ENCODE measurements around the gene PPP2R5A. TPM values are rescaled to one million over a fixed set of nuclear protein-coding genes. Genes with fewer than 3 reads are reported as not detected.

Gene PPP2R5A
- total and polyA plus RNA-seq, 2 of the 8 experiments (the other 6 are each of a cell fraction or from before 2014, with no cell fraction given) = 14.6 to 36.3 TPM

- Histone ChIP-seq H3K4me3 (ENCODE audit: extremely low read depth in 1 of 4, insufficient read depth in 2 of 4, low read depth in 3 of 4, low read length in 4 of 4) (no peak overlapping the region), H3K4me1 (replicated peaks in 1 of 4; ENCODE audit: control insufficient read depth in 3 of 4, insufficient read depth in 4 of 4, low read length in 3 of 4) (peaks cover 0 to 11% (median 6%) of the 10 kb centered on the region in 4 experiments; a peak in 4 of 7 replicates), H4K8ac (ENCODE audit: extremely low read depth, insufficient read depth, low read length) (no peak overlapping the region), H3K79me2 (ENCODE audit: control insufficient read depth in 1 of 2, insufficient read depth in 2 of 2, low read length in 2 of 2) (peaks cover 0 to 97% of the 10 kb centered on the region in 2 experiments; a peak in 3 of 4 replicates), H2BK5ac (ENCODE audit: low read depth, low read length) (no peak overlapping the region), H3K9me3 (ENCODE audit: insufficient read depth in 2 of 2, low read depth in 1 of 2, low read length in 1 of 2) (no peaks in the 10 kb centered on the region), H4K91ac (replicated peaks; ENCODE audit: insufficient read length, low read length) (no peak overlapping the region), H2AFZ (ENCODE audit: low read length) (no peak overlapping the region), H3K9ac (replicated peaks in 1 of 4; ENCODE audit: extremely low read depth in 1 of 4, low read depth in 3 of 4, low read length in 3 of 4) (no peak overlapping the region), H3K4ac (replicated peaks; ENCODE audit: insufficient read length, low read depth, low read length) (no peak overlapping the region), H3K36me3 (ENCODE audit: control insufficient read depth in 2 of 4, insufficient read depth in 4 of 4, low read length in 3 of 4) (no peaks in the 10 kb centered on the region), H3K23ac (ENCODE audit: insufficient read length) (no peak overlapping the region), H2BK12ac (ENCODE audit: low read depth, low read length) (no peak overlapping the region), H4K20me1 (replicated peaks in 1 of 2; ENCODE audit: control insufficient read depth in 1 of 2, insufficient read depth in 2 of 2, low read length in 2 of 2) (no peaks in the 10 kb centered on the region), H3K27me3 (replicated peaks in 1 of 4; ENCODE audit: control insufficient read depth in 3 of 4, extremely low read depth in 1 of 4, insufficient read depth in 3 of 4, low read length in 3 of 4) (no peaks in the 10 kb centered on the region), H3K14ac (ENCODE audit: insufficient read length) (no peak overlapping the region), H3K27ac (ENCODE audit: low read depth, low read length) (no peak overlapping the region), H3K4me2 (ENCODE audit: insufficient read depth in 1 of 2, low read depth in 2 of 2, low read length in 2 of 2) (no peak overlapping the region), H2BK20ac (ENCODE audit: low read length) (no peak overlapping the region), H3K79me1 (ENCODE audit: low read depth, low read length) (no peaks in the 10 kb centered on the region; the same call in 1 of the 2 replicates), H2BK15ac (ENCODE audit: low read length) (no peak overlapping the region), H3K56ac (replicated peaks; ENCODE audit: insufficient read length, low read depth, low read length) (no peak overlapping the region), H3K18ac (ENCODE audit: extremely low read depth, low read length) (no peak overlapping the region), H2AK5ac (ENCODE audit: low read depth, low read length) (no peak overlapping the region), H3K23me2 (ENCODE audit: low read depth, low read length) (no peaks in the 10 kb centered on the region), H4K5ac (ENCODE audit: insufficient read length, low read depth, low read length) (no peak overlapping the region), H2BK120ac (replicated peaks; ENCODE audit: low read depth, low read length) (no peak overlapping the region)
- CTCF ChIA-PET (ENCODE audit: partially characterized antibody) = interaction anchor here (0.6 to 4.6 kb wide), 18 partner anchors 8 to 470 kb away, joined by 3 to 25 read pairs (median 3); no protein-coding TSS in a partner anchor
- POLR2A ChIA-PET (ENCODE audit: partially characterized antibody) = interaction anchor here (1.0 kb wide), 1 partner anchor 142 kb away, joined by 4 read pairs; no protein-coding TSS in a partner anchor
- FAIRE-seq (no peak), DNase-seq (ENCODE audit: low read depth in 1 of 2, low spot score in 2 of 2) (no peak)
- 86% methylated on average over 4 of the region's 4 CpGs; no CpG with 5 or more reads in 1 of the 2 experiments for WGBS, 2 experiments (ENCODE audit: extremely low coverage in 1 of 2, insufficient coverage in 1 of 2, insufficient read length in 1 of 2, insufficient replicate concordance in 2 of 2, low coverage in 1 of 2, low lambda C conversion rate in 2 of 2, missing lambda C conversion rate in 1 of 2)
- TF ChIP-seq ATF3 (IDR thresholded peaks at IDR 0.05; ENCODE audit: insufficient read depth, low read depth, low read length) (no peak), SIX5 (IDR thresholded peaks at IDR 0.05; ENCODE audit: low read depth, low read length) (no peak), SIN3A (conservative IDR thresholded peaks at IDR 0.05 in 1 of 2, IDR thresholded peaks at IDR 0.05 in 1 of 2; ENCODE audit: low read depth in 1 of 2, low read length in 2 of 2) (no peak), RNF2 (IDR thresholded peaks at IDR 0.05; ENCODE audit: borderline replicate concordance, low read depth, low read length, missing control alignments, poor library complexity, severe bottlenecking) (no peak), GABPA (IDR thresholded peaks at IDR 0.05; ENCODE audit: borderline replicate concordance, insufficient read depth, low read length) (no peak), KDM1A (IDR thresholded peaks at IDR 0.05; ENCODE audit: borderline replicate concordance, low read length) (no peak), MAFK (IDR thresholded peaks at IDR 0.05; ENCODE audit: low read depth, low read length) (no peak), EGR1 (IDR thresholded peaks at IDR 0.05; ENCODE audit: borderline replicate concordance, low read depth, low read length) (no peak), CREB1 (IDR thresholded peaks at IDR 0.05) (no peak), SIRT6 (IDR thresholded peaks at IDR 0.05; ENCODE audit: low read length) (no peak), EP300 (IDR thresholded peaks at IDR 0.05; ENCODE audit: borderline replicate concordance in 1 of 2, low read depth in 2 of 2, low read length in 2 of 2) (no peak)
Measured at GRCh38 chr1:212292250-212293105, 7.3 kb downstream of the PPP2R5A start.
